HEK293 (cell line): Measurements from ENCODE around the gene MAL.

Experiments
- SCRT2 ChIP-seq: fragments of 450-650 bp; formaldehyde crosslinking; IDR thresholded peaks from 2 replicates; pipeline ENCODE4 v1.5.1; 2016; ENCODE audit warnings: missing biosample characterization, missing genetic modification characterization
- ZFHX2 ChIP-seq: fragments of 450-650 bp; formaldehyde crosslinking; conservative IDR thresholded peaks from 2 replicates; pipeline ENCODE4 v1.5.1; 2016; ENCODE audit warnings: missing biosample characterization, missing genetic modification characterization
- ZFP69B ChIP-seq: fragments of 450-650 bp; formaldehyde crosslinking; IDR thresholded peaks from 2 replicates; pipeline ENCODE4 v1.5.1; 2016; ENCODE audit warnings: missing biosample characterization, missing genetic modification characterization
- ZNF121 ChIP-seq: fragments of 450-650 bp; formaldehyde crosslinking; IDR thresholded peaks from 2 replicates; pipeline ENCODE4 v1.5.1; 2016; ENCODE audit warnings: missing biosample characterization, missing genetic modification characterization
- ZNF785 ChIP-seq: fragments of 450-650 bp; formaldehyde crosslinking; IDR thresholded peaks from 2 replicates; pipeline ENCODE4 v1.5.1; 2016; ENCODE audit warnings: missing biosample characterization, missing genetic modification characterization
- ZNF791 ChIP-seq: fragments of 450-650 bp; formaldehyde crosslinking; IDR thresholded peaks from 2 replicates; pipeline ENCODE4 v1.5.1; 2016; ENCODE audit warnings: missing biosample characterization, missing genetic modification characterization
- TF ChIP-seq, protein P1 (sequence below): fragments of 450-650 bp; formaldehyde crosslinking; IDR thresholded peaks from 2 replicates; pipeline ENCODE4 v1.5.1; 2016; ENCODE audit warnings: missing biosample characterization, missing genetic modification characterization
- TF ChIP-seq, protein P2 (sequence below): fragments of 450-650 bp; formaldehyde crosslinking; IDR thresholded peaks from 2 replicates; pipeline ENCODE4 v1.5.1; 2016; ENCODE audit warnings: missing biosample characterization, missing genetic modification characterization
- TF ChIP-seq, protein P3 (sequence below): fragments of 450-650 bp; formaldehyde crosslinking; IDR thresholded peaks from 2 replicates; pipeline ENCODE4 v1.5.1; 2016; ENCODE audit warnings: missing biosample characterization, missing genetic modification characterization
- TF ChIP-seq, protein P4 (sequence below): IDR thresholded peaks from 2 replicates; pipeline ENCODE4 v1.6.1; 2011; ENCODE audit warnings: mild to moderate bottlenecking, low read depth, low read length, borderline replicate concordance

DNA sequence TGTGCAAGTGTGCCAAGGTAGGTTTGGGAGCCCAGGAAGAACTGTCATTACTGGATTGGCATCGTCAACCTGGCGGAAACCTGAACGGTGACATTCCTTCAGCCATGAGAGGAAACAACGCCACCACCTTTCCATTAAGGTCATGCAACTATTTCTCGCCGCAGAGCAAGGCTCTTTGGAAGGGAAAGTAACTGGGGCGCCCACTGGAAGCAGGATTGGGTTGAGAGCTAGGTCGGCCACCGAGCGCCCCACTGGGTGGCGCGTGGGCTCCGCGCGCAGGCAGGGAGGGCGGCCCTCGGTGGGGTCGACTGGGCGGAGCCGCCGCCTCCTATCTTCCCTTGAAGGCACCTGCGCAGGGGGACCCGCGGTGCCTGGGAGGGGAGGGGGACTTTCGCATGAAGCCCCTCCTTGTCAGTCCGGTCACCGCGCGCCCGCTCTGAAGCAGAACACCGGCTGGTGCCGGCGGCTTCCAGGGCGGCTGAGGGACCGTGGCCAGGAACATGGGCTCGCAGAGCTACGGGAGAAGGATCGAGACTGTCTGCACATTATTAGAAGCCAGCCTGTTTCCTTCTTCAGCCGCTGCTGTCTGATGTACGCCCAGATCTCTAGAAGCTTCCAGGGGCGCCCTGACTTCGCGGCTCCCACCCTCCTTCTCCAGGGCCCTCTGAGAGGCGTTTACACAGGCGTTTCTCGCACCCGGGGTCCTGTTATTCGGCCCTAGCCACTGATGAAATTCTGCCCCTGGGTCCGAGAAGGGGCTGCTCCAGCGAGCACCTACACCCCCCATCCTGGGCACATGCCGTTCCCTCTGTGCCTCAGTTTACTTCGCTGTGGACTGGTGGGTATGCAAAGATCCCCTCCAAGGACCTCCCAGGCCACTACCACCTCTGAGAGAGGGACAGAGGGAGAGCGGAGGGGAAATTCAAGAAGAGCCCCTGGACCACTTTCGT lies 27.3 kb upstream of the MAL start:
- TF ChIP-seq ZFP69B (tag by site-specific recombination), result no peak
- no peak for TF ChIP-seq ZFHX2
- TF ChIP-seq, protein P1, sequence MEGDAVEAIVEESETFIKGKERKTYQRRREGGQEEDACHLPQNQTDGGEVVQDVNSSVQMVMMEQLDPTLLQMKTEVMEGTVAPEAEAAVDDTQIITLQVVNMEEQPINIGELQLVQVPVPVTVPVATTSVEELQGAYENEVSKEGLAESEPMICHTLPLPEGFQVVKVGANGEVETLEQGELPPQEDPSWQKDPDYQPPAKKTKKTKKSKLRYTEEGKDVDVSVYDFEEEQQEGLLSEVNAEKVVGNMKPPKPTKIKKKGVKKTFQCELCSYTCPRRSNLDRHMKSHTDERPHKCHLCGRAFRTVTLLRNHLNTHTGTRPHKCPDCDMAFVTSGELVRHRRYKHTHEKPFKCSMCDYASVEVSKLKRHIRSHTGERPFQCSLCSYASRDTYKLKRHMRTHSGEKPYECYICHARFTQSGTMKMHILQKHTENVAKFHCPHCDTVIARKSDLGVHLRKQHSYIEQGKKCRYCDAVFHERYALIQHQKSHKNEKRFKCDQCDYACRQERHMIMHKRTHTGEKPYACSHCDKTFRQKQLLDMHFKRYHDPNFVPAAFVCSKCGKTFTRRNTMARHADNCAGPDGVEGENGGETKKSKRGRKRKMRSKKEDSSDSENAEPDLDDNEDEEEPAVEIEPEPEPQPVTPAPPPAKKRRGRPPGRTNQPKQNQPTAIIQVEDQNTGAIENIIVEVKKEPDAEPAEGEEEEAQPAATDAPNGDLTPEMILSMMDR (tag by site-specific recombination), result no peak
- TF ChIP-seq, protein P2, sequence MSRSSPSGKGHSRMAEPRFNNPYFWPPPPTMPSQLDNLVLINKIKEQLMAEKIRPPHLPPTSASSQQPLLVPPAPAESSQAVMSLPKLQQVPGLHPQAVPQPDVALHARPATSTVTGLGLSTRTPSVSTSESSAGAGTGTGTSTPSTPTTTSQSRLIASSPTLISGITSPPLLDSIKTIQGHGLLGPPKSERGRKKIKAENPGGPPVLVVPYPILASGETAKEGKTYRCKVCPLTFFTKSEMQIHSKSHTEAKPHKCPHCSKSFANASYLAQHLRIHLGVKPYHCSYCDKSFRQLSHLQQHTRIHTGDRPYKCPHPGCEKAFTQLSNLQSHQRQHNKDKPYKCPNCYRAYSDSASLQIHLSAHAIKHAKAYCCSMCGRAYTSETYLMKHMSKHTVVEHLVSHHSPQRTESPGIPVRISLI (tag by site-specific recombination), result no peak
- TF ChIP-seq, protein P3, sequence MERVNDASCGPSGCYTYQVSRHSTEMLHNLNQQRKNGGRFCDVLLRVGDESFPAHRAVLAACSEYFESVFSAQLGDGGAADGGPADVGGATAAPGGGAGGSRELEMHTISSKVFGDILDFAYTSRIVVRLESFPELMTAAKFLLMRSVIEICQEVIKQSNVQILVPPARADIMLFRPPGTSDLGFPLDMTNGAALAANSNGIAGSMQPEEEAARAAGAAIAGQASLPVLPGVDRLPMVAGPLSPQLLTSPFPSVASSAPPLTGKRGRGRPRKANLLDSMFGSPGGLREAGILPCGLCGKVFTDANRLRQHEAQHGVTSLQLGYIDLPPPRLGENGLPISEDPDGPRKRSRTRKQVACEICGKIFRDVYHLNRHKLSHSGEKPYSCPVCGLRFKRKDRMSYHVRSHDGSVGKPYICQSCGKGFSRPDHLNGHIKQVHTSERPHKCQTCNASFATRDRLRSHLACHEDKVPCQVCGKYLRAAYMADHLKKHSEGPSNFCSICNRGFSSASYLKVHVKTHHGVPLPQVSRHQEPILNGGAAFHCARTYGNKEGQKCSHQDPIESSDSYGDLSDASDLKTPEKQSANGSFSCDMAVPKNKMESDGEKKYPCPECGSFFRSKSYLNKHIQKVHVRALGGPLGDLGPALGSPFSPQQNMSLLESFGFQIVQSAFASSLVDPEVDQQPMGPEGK, result no peak
- no peak for TF ChIP-seq ZNF791 (tag by site-specific recombination)
- TF ChIP-seq, protein P4, sequence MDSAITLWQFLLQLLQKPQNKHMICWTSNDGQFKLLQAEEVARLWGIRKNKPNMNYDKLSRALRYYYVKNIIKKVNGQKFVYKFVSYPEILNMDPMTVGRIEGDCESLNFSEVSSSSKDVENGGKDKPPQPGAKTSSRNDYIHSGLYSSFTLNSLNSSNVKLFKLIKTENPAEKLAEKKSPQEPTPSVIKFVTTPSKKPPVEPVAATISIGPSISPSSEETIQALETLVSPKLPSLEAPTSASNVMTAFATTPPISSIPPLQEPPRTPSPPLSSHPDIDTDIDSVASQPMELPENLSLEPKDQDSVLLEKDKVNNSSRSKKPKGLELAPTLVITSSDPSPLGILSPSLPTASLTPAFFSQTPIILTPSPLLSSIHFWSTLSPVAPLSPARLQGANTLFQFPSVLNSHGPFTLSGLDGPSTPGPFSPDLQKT, result no peak
- no peak for TF ChIP-seq ZNF121 (tag by site-specific recombination)
- TF ChIP-seq SCRT2 (tag by site-specific recombination), result no peak
- no peak for TF ChIP-seq ZNF785 (tag by site-specific recombination)
